Hippocampal formation (tissue), 2 donors: ENCODE results near the gene APOD.

Experiments
- DNase-seq, 2 donors: peaks; one replicate each; lab custom pipeline; 2025; lab: John Stamatoyannopoulos, UW

APOD gene

GRCh38 chr3:195524171-195524896, 59.4 kb downstream of the APOD start:
- DNase-seq: no peak

- DNase-seq: peak in 1 of 2 donors; percentile 42
Observed at GRCh38 chr3:195522254-195523023, 61.3 kb downstream of the APOD start.
